Ovary (tissue), 9 donors: ENCODE results near the gene TNFRSF4. TPM values are rescaled to one million over a fixed set of nuclear protein-coding genes. Genes with fewer than 3 reads are reported as not detected.

Experiments
- DNase-seq, 5 donors: peaks; one replicate each; pipeline ENCODE4 v3.0.0-alpha.2; 2019 to 2020
- H3K27ac ChIP-seq, 2 donors: fragments of 200-600 bp; one replicate each; pipeline versions ENCODE4 v1.5.1 to v1.8.0; 2019 to 2022
- H3K27me3 ChIP-seq: fragments of 200-600 bp; one replicate; pipeline ENCODE4 v1.8.0; 2022
- H3K36me3 ChIP-seq: fragments of 200-600 bp; sonication (generic); one replicate; pipeline ENCODE4 v1.5.1; 2019
- H3K4me1 ChIP-seq: one replicate; pipeline ENCODE4 v1.8.1; 2013; ENCODE audit warnings: mild to moderate bottlenecking, moderate library complexity; ENCODE audit not compliant: insufficient read depth
- H3K4me3 ChIP-seq: fragments of 200-600 bp; sonication (generic); one replicate; pipeline ENCODE4 v1.5.1; 2017
- H3K9me3 ChIP-seq, 2 donors: fragments of 200-600 bp in 1 of 2; sonication (generic) in 1 of 2; one replicate each; pipeline versions ENCODE4 v1.5.1 to v1.8.1; 2013 to 2019; ENCODE audit warnings: mild to moderate bottlenecking in 1 of 2, moderate library complexity in 1 of 2
- EP300 ChIP-seq: sonication (generic); formaldehyde crosslinking; IDR thresholded peaks from one replicate; pipeline ENCODE4 v1.6.1; 2017; ENCODE audit warnings: antibody characterized with exemption
- POLR2A ChIP-seq: fragments of 450-650 bp; IDR thresholded peaks from one replicate; pipeline ENCODE4 v1.6.1; 2017; ENCODE audit warnings: antibody characterized with exemption, mild to moderate bottlenecking, moderate library complexity
- WGBS, 3 donors: extraction: QIAGEN DNeasy Blood & Tissue Kit in 1 of 3; methylation state at CpG; one replicate each; pipeline versions ENCODE4 v1.1.5 to v1.1.7; 2013 to 2017; 5-methylcytosine and 5-hydroxymethylcytosine counted together
- intact Hi-C, 4 donors: fragments of 100-400 bp; cut with DNase I; formaldehyde crosslinking; loops; one replicate each; pipeline versions ENCODE4 v1.11.0 to v1.15.1; 2022 to 2023
- polyA plus RNA-seq, 2 donors: library from polyadenylated mRNA; stranded (reverse); fragments of 200-250 nt in 1 of 2; fragments of 350-450 nt in 1 of 2; fragmentation: Illumina TruSeq in 1 of 2; extraction: RNeasy Lipid Tissue Mini Kit (QIAGEN cat#74804) in 1 of 2; gene quantifications; one replicate each; pipeline ENCODE4 v1.2.3, GENCODE V29; 2013 to 2014
- total RNA-seq, 7 donors: library from RNA; depleted of rRNA in 2 of 7; stranded (reverse); fragments of >200 nt in 2 of 7; fragmentation: NEBNext Ultra II Directional in 3 of 7; extraction: Animal tissue kit (Norgen Biotek cat#: 25700) in 3 of 7; gene quantifications; one replicate each; pipeline versions ENCODE4 v1.1.0 to v1.2.4, GENCODE V29; 2016 to 2023
- TF ChIP-seq, protein P1 (sequence below), 3 donors: fragments of 450-650 bp in 2 of 3; fragments of 200-600 bp in 1 of 3; IDR thresholded peaks; one replicate each; pipeline versions ENCODE4 v1.5.1 to v1.8.0; 2016 to 2022; ENCODE audit warnings: antibody characterized with exemption in 3 of 3, mild to moderate bottlenecking in 1 of 3
- donor health status: DM: no; HTN: no; CAD: no; lungs with moderate emphysema.
- donor health status: DM: no; HTN: no; CAD: no.
- donor health status: Bipolar disorder and iron deficiency.
- donor health status: DM: yes; HTN: yes; CAD: no.
- donor health status: DM: no; HTN: no; CAD: no.
- donor health status: DM: yes; HTN: yes; CAD: no.

Gene TNFRSF4
- total and polyA plus RNA-seq, 9 donors, result 0.37 to 2.5 (median 0.89) TPM; not detected in 1

- Histone ChIP-seq H3K27ac (no peak overlapping the region), H3K36me3 (no peaks in the 10 kb centered on the region), H3K4me3 (no peak overlapping the region), H3K9me3 (no peaks in the 10 kb centered on the region), H3K4me1 (no peaks in the 10 kb centered on the region), H3K27me3 (no peaks in the 10 kb centered on the region)
- DNase-seq, result no peak
- TF ChIP-seq EP300 (no peak), POLR2A (no peak)
- TF ChIP-seq, protein P1, sequence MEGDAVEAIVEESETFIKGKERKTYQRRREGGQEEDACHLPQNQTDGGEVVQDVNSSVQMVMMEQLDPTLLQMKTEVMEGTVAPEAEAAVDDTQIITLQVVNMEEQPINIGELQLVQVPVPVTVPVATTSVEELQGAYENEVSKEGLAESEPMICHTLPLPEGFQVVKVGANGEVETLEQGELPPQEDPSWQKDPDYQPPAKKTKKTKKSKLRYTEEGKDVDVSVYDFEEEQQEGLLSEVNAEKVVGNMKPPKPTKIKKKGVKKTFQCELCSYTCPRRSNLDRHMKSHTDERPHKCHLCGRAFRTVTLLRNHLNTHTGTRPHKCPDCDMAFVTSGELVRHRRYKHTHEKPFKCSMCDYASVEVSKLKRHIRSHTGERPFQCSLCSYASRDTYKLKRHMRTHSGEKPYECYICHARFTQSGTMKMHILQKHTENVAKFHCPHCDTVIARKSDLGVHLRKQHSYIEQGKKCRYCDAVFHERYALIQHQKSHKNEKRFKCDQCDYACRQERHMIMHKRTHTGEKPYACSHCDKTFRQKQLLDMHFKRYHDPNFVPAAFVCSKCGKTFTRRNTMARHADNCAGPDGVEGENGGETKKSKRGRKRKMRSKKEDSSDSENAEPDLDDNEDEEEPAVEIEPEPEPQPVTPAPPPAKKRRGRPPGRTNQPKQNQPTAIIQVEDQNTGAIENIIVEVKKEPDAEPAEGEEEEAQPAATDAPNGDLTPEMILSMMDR (IDR thresholded peaks at IDR 0.05), result no peak
- 62 to 72% (median 65%) methylated on average over 19 to 20 of the region's 20 CpGs for WGBS, 3 donors
- intact Hi-C loops, result no loop called here
Measured at GRCh38 chr1:1167398-1167821, 46.5 kb downstream of the TNFRSF4 start.

DNA sequence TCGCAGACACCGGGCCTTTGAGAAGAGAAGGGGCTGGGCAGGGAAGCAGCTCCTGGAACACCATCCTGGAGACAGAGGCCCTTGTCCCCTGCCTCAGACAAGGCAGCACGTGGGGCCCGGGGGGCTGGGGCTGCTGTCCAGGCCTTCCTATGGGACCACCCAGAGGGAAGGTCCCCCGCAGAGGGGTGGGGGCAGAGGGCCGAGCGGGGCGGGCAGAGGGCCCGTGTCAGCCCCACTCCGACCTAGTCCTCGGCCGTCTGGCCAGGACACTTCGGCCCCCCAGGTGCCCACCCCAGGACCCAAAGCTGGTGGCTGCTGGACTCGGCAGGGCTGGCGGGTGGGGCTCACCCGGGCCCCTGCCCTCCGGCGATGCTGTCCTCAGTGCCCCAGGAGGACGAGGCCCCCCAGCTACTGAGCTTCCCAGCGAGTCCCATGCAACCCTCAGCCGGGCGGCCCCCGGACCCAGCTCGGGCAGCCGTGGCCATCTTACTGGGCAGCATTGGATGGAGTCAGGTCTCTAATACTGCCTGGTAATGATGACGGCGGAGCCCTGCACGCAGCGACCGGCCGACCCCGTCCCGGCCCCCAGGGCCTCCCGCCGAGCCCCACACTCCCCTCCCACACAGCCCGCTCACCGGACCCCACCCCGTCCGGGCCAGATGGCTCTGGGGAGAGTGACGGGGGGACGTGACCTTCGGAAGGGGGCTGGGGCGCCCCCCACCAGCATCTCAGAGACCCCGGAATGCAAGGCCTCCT lies 47.1 kb downstream of the TNFRSF4 start:
- intact Hi-C loops, result no loop called here
- H3K27ac ChIP-seq, result no peak overlapping the region
- DNase-seq, result no peak
- no peaks in the 10 kb centered on the region for H3K27me3 ChIP-seq
- H3K9me3 ChIP-seq, result no peaks in the 10 kb centered on the region
- H3K4me1 ChIP-seq, result no peaks in the 10 kb centered on the region
- no peak overlapping the region for H3K4me3 ChIP-seq
- H3K36me3 ChIP-seq, result no peaks in the 10 kb centered on the region
- TF ChIP-seq EP300 (no peak), POLR2A (no peak)
- 34 to 62% (median 38%) methylated on average over 35 to 44 of the region's 44 CpGs for WGBS, 3 donors

DNA sequence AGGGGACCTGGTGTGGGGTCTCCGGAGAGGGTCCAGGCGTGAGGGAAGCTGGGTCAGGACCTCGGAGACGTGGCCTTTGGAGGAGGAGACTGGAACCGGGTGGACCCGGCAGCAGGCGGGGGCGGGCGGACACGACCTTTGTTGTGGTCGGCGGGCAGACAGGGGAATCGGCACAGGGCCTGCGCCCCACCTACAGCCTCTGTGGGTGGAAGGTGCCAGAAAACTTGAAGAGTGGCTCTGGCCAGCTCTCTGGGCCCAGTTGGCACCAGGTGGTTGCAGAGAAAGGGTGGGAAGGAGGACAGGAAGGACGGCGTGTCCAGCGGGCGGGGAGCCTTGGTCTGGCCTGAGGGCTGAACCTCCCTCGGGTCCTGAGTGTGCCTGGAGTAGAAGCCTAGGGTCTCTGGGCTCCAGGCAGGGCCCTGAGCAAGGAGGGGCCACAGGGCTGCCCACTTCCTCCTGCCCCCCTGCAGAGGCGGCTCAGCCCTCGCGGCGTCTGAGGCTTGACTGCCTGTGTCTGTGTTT lies 48.0 kb downstream of the TNFRSF4 start:
- Histone ChIP-seq H3K36me3 (no peaks in the 10 kb centered on the region), H3K4me1 (no peaks in the 10 kb centered on the region), H3K27ac (no peak overlapping the region), H3K27me3 (no peaks in the 10 kb centered on the region), H3K4me3 (no peak overlapping the region), H3K9me3 (no peaks in the 10 kb centered on the region)
- DNase-seq, result no peak
- 52 to 58% (median 55%) methylated on average over 23 of the region's 23 CpGs for WGBS, 3 donors
- intact Hi-C loops, result no loop called here
- TF ChIP-seq POLR2A (no peak), EP300 (no peak)
- TF ChIP-seq, protein P1 (IDR thresholded peaks at IDR 0.05), result no peak

DNA sequence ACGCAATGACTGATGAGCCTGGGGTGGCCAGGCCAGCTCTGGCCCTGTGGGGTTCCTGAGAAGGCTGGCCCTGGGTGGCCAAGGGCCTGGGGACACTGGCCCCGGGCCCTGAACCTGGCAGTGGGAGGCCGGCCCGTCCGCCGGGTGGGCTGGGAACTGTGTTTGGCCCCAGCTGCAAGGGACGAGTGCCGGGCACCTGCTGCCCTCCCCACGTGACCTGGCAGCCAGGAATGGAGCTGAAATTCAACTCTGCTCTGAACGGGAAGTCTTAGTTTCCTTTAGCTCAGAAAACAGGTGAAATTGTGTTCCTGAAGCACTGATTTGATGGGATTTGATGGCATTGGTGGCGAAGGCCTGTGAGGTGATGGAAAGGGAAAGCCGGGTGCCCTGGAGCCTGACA lies 48.5 kb downstream of the TNFRSF4 start:
- Histone ChIP-seq H3K27me3 (no peaks in the 10 kb centered on the region), H3K4me1 (no peaks in the 10 kb centered on the region), H3K4me3 (no peak overlapping the region), H3K27ac (no peak overlapping the region), H3K9me3 (no peaks in the 10 kb centered on the region), H3K36me3 (no peaks in the 10 kb centered on the region)
- intact Hi-C loops, result no loop called here
- no peak for TF ChIP-seq POLR2A
- TF ChIP-seq EP300, result no peak
- TF ChIP-seq, protein P1 (IDR thresholded peaks at IDR 0.05), result no peak
- no peak for DNase-seq
- 72 to 84% (median 80%) methylated on average over 12 of the region's 12 CpGs for WGBS, 3 donors
